Suppressor macrophage treated with lipopolysaccharide for 1 hour (primary cell): ENCODE measurements around the gene LY6G5C.

Source experiments
- DNase-seq, 3 donors: peaks; one replicate each; pipeline ENCODE4 v3.0.0-alpha.2; 2020 to 2022

LY6G5C gene

DNA sequence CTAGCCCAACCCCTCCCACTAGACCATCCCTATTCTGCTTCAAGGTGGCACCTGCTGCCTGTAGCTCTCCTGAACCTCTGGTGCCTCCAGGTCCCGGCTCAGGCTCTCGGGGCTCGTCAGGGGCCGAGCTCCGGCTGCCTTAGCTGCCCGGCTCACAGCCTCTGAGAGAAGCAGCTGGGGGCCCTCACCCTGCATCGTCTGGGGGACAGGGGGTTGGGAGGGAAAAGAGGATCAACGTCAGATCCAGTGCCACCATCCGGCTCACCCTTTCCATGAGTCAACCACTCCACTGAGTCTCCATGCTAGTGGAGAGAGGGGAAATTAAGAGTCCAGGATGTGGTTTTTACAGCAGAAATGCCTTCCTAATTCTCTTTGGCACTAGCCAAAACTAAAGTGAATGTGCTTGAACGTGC, 41.4 kb downstream of the LY6G5C start:
- DNase-seq = peak in 2 of 3 donors; percentile 24 to 47

DNA sequence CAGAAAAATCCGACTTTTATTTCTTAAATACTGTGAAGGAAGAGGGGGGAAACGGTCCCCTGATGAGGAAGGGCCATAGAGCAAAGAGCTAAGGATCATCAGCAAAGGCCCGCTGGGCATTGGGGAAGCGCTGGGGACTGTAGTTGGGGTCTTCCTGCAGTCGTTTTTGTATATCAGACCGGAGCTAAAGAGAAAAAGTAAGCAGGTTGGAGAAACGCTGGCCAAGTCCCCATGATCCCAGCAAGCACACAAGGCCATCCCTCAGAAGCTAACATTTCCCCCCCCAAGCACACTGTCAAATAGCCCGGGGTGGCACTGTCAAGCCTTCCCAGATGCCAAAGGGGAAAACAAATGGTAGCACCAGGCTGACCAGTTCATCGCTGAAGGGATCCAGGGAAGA, 41.8 kb downstream of the LY6G5C start:
- DNase-seq = no peak

DNA sequence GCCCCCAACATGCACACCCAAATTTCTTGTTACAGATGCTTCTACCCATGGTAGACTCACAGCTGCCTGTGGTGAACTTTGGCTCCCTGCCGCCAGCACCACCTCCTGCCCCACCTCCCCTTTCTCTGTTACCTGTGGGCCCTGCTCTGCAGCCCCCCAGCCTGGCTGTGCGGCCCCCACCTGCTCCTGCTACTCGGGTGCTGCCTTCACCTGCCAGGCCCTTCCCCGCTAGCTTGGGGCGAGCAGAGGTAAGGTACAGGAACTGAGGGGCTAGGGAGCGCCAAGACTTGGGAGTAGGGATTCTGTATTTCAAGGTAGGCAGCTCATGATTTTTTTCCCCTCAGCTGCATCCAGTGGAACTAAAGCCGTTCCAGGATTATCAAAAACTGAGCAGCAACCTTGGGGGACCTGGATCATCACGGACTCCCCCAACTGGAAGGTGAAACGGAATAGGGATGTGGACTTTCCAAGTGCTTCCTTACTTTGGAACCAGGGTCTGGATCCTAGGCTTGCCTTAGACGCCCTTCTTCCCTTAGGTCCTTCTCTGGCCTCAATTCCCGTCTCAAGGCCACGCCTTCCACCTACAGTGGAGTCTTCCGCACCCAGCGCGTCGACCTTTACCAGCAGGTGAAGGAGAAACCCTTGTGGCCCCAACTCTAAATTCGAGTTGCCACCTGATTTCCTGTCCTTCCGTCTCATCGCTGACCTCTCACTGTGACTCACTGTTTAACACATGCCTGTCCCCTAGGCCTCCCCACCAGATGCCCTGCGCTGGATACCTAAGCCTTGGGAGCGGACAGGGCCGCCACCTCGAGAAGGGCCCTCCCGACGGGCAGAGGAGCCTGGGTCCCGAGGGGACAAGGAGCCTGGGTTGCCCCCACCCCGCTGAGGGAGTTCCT, 43.9 kb downstream of the LY6G5C start:
- no peak for DNase-seq

DNA sequence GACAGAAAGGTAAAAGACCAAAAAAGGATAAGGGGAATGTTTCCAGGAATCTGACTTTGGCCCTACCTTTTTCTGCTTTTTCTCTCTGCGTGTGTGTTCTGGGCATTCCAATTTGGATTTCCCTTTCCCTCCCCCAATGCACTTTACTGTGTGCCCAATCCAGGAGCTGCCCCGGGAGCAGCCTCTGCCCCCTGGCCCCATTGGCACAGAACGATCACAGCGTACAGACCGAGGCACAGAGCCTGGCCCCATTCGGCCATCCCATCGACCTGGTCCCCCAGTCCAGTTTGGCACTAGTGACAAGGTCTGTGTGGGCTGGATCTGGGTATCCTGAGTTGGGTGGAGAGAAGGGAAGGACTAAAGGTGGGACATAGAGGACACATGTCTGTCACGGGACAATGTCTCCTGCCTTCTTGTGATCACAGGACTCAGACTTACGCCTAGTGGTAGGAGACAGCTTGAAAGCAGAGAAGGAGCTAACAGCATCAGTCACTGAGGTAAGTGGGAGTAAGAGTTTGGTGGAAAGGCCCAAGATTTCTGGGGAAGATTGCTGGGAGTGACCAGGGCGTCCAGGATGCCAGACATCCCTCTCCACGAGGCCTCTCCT, 45.8 kb downstream of the LY6G5C start:
- DNase-seq = no peak

DNA sequence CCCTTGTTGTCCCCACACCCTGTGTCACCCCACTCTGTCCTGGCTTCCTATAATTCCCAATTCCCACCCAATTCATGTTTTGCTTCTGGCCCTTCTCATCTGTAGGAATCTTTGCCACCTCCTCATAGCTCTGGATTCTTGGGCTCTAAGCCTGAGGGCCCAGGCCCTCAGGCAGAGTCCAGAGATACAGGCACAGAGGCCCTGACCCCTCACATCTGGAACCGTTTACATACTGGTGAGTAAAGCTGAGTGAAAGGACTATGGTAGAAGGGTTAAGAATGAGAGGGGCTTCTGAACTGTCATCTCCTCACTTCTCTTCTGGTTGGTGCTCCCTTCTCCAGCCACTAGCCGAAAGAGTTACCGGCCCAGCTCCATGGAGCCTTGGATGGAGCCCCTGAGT, 46.7 kb downstream of the LY6G5C start:
- no peak for DNase-seq

DNA sequence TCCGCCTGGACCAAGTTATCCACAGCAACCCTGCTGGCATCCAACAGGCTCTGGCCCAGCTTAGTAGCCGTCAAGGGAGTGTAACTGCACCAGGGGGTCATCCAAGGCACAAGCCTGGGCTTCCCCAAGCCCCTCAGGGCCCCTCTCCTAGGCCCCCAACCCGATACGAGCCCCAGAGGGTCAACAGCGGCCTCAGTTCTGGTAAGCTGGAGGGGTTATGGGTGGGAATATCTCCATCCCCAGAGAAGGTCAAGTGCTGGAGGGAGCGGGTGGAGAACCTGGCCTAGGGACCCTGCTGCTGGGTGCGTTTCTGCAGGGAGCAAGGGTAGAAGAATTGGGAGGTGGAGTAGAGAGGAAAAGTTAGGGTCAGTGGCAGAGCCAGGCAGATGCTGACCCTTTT, 47.4 kb downstream of the LY6G5C start:
- DNase-seq = no peak

DNA sequence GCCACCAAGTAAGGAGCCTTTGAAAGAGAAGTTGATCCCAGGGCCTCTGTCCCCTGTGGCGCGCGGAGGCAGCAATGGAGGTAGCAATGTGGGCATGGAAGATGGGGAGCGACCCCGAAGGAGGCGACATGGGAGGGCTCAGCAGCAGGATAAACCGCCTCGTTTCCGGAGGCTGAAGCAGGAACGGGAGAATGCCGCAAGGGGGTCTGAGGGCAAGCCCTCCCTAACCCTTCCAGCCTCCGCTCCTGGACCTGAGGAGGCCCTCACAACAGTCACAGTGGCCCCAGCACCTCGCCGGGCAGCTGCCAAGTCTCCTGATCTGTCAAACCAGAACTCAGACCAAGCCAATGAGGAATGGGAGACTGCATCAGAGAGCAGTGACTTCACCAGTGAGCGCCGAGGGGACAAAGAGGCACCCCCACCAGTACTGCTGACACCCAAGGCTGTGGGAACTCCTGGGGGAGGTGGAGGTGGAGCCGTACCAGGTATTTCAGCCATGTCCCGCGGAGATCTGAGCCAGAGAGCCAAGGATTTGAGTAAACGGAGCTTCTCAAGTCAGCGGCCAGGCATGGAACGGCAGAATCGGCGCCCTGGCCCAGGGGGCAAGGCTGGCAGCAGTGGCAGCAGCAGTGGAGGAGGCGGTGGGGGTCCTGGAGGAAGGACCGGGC, 48.5 kb downstream of the LY6G5C start:
- no peak for DNase-seq

DNA sequence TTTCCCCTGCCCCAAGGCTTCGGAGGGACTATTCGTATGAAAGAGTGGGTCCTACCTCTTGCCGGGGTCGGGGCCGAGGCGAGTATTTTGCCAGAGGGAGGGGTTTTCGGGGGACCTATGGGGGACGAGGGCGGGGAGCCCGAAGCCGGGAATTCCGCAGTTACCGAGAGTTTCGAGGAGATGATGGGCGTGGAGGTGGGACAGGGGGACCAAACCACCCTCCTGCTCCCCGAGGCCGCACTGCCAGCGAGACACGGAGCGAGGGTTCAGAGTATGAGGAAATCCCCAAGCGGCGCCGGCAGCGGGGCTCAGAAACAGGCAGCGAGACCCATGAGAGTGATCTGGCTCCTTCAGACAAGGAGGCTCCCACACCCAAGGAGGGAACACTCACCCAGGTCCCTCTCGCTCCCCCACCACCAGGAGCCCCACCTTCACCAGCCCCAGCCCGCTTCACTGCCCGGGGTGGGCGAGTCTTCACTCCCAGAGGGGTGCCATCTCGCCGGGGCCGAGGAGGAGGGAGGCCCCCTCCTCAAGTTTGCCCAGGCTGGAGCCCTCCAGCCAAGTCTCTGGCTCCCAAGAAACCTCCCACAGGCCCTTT, 49.1 kb downstream of the LY6G5C start:
- DNase-seq = no peak

DNA sequence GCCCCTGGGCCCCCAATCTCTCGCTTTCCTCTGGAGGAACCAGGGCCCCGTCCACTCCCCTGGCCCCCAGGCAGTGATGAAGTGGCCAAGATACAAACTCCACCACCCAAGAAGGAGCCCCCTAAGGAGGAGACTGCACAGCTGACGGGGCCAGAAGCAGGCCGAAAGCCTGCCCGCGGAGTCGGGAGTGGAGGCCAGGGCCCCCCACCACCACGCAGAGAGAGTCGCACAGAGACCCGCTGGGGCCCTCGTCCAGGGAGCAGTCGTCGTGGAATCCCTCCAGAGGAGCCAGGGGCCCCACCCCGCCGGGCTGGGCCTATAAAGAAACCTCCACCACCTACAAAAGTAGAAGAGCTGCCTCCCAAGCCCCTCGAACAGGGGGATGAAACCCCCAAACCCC, 49.7 kb downstream of the LY6G5C start:
- DNase-seq = no peak

DNA sequence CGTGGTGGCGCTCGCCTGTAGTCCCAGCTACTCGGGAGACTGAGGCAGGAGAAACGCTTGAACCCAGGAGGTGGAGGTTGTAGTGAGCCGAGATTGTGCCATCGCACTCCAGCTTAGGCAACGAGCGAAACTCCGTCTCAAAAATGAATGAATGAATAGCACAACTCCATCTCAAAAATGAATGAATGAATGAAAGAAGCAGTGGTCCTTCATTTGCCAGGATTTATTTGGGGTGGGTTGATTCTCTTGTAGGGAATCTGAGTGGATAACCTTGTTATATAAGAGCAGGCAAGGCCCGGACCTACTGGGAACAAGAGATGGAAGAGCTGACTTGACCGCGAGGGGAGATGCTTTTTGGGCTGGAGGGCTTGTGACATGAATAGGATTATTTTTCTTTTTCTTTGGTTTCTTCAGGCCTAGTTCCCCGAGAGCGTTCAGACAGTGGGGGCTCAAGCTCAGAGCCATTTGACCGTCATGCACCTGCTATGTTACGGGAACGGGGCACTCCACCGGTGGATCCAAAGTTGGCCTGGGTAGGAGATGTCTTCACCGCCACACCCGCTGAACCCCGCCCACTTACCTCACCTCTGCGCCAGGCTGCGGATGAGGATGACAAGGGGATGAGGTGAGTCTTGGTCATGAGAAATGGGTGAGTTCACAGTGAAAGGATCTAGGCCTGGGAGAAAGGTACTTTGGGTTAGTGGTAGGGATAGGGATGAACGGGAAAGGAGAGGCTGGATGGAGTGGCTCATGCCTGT, 50.5 kb downstream of the LY6G5C start:
- no peak for DNase-seq

DNA sequence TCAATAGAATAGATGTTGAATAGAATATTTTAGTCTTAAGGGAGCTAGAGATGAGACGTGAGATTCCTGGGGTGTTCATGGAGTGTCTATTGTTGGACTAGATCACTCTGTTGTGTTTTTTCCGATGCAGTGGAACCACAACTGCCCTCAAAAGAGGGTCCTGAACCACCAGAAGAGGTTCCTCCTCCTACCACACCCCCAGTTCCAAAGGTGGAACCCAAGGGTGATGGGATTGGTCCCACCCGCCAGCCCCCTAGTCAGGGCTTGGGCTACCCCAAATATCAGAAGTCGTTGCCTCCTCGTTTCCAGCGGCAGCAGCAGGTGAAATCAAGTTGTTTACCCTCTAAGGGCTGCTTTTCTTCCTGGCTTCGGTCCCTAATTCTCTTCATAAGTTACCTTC, 51.9 kb downstream of the LY6G5C start:
- no peak for DNase-seq

DNA sequence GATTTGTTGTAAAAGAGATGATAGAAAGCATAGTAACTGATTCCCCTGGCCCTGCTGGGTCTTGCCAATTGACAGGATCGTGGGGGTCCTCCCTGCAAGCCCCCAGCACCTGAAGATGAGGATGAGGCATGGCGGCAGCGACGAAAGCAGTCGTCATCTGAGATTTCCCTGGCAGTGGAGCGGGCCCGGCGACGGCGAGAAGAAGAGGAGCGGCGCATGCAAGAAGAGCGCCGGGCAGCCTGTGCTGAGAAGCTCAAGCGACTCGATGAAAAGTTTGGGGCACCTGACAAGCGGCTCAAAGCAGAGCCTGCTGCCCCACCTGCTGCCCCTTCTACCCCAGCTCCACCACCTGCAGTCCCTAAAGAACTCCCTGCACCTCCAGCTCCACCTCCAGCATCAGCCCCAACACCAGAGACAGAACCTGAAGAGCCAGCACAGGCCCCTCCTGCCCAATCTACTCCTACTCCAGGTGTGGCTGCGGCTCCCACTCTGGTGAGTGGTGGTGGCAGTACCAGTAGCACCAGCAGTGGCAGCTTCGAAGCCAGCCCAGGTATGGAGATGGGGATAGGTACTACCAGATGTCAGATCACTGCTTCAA, 53.1 kb downstream of the LY6G5C start:
- no peak for DNase-seq

DNA sequence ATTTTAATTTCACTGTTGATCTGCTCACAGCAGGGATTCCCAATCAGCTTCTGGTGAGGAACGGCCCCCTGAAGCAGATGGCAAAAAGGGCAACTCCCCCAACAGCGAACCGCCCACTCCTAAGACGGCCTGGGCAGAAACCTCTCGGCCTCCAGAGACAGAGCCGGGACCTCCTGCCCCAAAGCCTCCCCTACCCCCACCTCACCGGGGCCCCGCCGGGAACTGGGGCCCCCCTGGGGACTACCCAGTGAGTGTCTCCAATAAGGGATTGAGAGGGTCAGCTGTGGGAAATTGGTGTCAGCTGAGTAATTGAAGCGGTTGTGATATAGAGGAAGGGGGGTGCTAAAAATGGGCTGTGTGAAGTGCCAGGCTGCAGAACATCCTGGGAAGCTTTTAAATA, 53.9 kb downstream of the LY6G5C start:
- no peak for DNase-seq
